OCI-LY7 (cell line): Measurements from ENCODE around the gene TLR5. TPM values are rescaled to one million over a fixed set of nuclear protein-coding genes. Genes with fewer than 3 reads are reported as not detected.

ENCODE experiments used
- BruUV-seq: library from RNA; stranded (reverse); fragments of 400-500 nt; replicated peaks from 2 replicates; lab custom pipeline; 2021; lab: Mats Ljungman, UMichigan
- CTCF ChIA-PET: fragments of 300-600 bp; sonication (Branson Sonifier 250); formaldehyde crosslinking; loops from one replicate; lab custom pipeline; 2022; ENCODE audit warnings: antibody characterized with exemption; ENCODE audit not compliant: unreplicated experiment; lab: Charles Lee
- POLR2A ChIA-PET: fragments of 300-600 bp; sonication (Branson Sonifier 250); formaldehyde crosslinking; loops from one replicate; lab custom pipeline; 2022; ENCODE audit warnings: antibody characterized with exemption; lab: Charles Lee
- DNase-seq: peaks from one replicate; pipeline ENCODE4 v3.0.0-alpha.2; 2015; ENCODE audit warnings: low spot score
- H2AFZ ChIP-seq: fragments of 200-600 bp; sonication (generic), shearing (Covaris generic); 2 replicates; pipeline ENCODE4 v1.6.1; 2014; ENCODE audit warnings: mild to moderate bottlenecking, antibody characterized with exemption, low read length, moderate library complexity
- H3K27ac ChIP-seq: fragments of 200-600 bp; sonication (generic); 2 replicates; pipeline ENCODE4 v1.5.1; 2014; ENCODE audit warnings: mixed run types, low read depth, mild to moderate bottlenecking, moderate library complexity, low read length, inconsistent platforms; ENCODE audit not compliant: poor library complexity, severe bottlenecking
- H3K36me3 ChIP-seq: fragments of 200-600 bp; sonication (generic); 2 replicates; pipeline ENCODE4 v1.6.1; 2014; ENCODE audit warnings: mild to moderate bottlenecking, antibody characterized with exemption, low read length, moderate library complexity, mixed read lengths; ENCODE audit not compliant: insufficient read depth
- H3K4me1 ChIP-seq: fragments of 200-600 bp; sonication (generic); 2 replicates; pipeline ENCODE4 v1.5.1; 2014; ENCODE audit warnings: mild to moderate bottlenecking, low read length; ENCODE audit not compliant: insufficient read depth, poor library complexity, severe bottlenecking
- H3K4me2 ChIP-seq: fragments of 200-600 bp; sonication (generic); 2 replicates; pipeline ENCODE4 v1.6.1; 2014; ENCODE audit warnings: mild to moderate bottlenecking, low read length
- H3K4me3 ChIP-seq: fragments of 200-600 bp; sonication (generic); 2 replicates; pipeline ENCODE4 v1.5.1; 2014; ENCODE audit warnings: mild to moderate bottlenecking, low read depth, low read length; ENCODE audit not compliant: poor library complexity, severe bottlenecking
- H3K79me2 ChIP-seq: fragments of 200-600 bp; sonication (generic); 2 replicates; pipeline ENCODE4 v1.6.1; 2016; ENCODE audit warnings: low read depth, mild to moderate bottlenecking, low read length, moderate library complexity, mixed read lengths; ENCODE audit not compliant: insufficient read depth
- H3K9me2 ChIP-seq: fragments of 200-600 bp; sonication (generic); 2 replicates; pipeline ENCODE4 v1.6.1; 2016; ENCODE audit warnings: mild to moderate bottlenecking, low read length, mixed read lengths; ENCODE audit not compliant: insufficient read depth
- H3K9me3 ChIP-seq: fragments of 200-600 bp; sonication (generic); 2 replicates; pipeline ENCODE4 v1.6.1; 2014; ENCODE audit warnings: mild to moderate bottlenecking, mixed run types, low read length, mixed read lengths
- H4K20me1 ChIP-seq: fragments of 200-600 bp; sonication (generic); 2 replicates; pipeline ENCODE4 v1.6.1; 2014; ENCODE audit warnings: mild to moderate bottlenecking, antibody characterized with exemption, low read length, moderate library complexity, mixed read lengths; ENCODE audit not compliant: insufficient read depth
- CTCF ChIP-seq: fragments of 200-600 bp; sonication (generic); conservative IDR thresholded peaks from 2 replicates; pipeline ENCODE4 v1.5.1; 2014; ENCODE audit warnings: mild to moderate bottlenecking, antibody characterized with exemption, low read length, moderate library complexity, mixed read lengths
- EZH2phosphoT487 ChIP-seq: fragments of 200-600 bp; sonication (generic); IDR thresholded peaks from 2 replicates; pipeline ENCODE4 v1.6.1; 2018; ENCODE audit warnings: low read depth, borderline replicate concordance, mild to moderate bottlenecking, mixed run types, antibody characterized with exemption, low read length, moderate library complexity, mixed read lengths
- intact Hi-C: fragments of 100-400 bp; cut with micrococcal nuclease; formaldehyde crosslinking; loops from one replicate; pipeline ENCODE4 v1.10.0; 2022; ENCODE audit not compliant: unreplicated experiment
- total RNA-seq, 2 experiments: library from RNA; depleted of rRNA in 1 of 2; stranded (reverse); fragments of >200 nt in 1 of 2; shearing (Covaris generic) in 1 of 2; gene quantifications; 2 replicates each; pipeline ENCODE4 v1.2.3, GENCODE V29; 2014 to 2022

TLR5 gene
- total RNA-seq, 2 experiments from 2014 or later: not detected

GRCh38 chr1:223161321-223161720, 18.3 kb upstream of the TLR5 start:
- Histone ChIP-seq H3K9me3 (no peaks in the 10 kb centered on the region), H3K9me2 (no peaks in the 10 kb centered on the region), H3K79me2 (no peaks in the 10 kb centered on the region), H3K36me3 (no peaks in the 10 kb centered on the region), H4K20me1 (no peaks in the 10 kb centered on the region), H3K4me2 (no peak overlapping the region), H2AFZ (no peak overlapping the region), H3K4me1 (no peaks in the 10 kb centered on the region), H3K4me3 (no peak overlapping the region), H3K27ac (no peak overlapping the region)
- intact Hi-C loops: no loop called here
- no peak for TF ChIP-seq CTCF
- TF ChIP-seq EZH2phosphoT487: no peak
- CTCF ChIA-PET: no interaction called here
- POLR2A ChIA-PET: no interaction called here
- DNase-seq: no peak
- no TSS peak for BruUV-seq

GRCh38 chr1:223156343-223156742, 13.3 kb upstream of the TLR5 start:
- no peaks in the 10 kb centered on the region for H3K9me3 ChIP-seq
- no peaks in the 10 kb centered on the region for H3K79me2 ChIP-seq
- no peak overlapping the region for H3K27ac ChIP-seq
- no TSS peak for BruUV-seq
- H2AFZ ChIP-seq: no peak overlapping the region
- H3K4me1 ChIP-seq: no peaks in the 10 kb centered on the region
- H3K9me2 ChIP-seq: no peaks in the 10 kb centered on the region
- CTCF ChIA-PET: no interaction called here
- H3K4me3 ChIP-seq: no peak overlapping the region
- DNase-seq: no peak
- no peaks in the 10 kb centered on the region for H4K20me1 ChIP-seq
- H3K4me2 ChIP-seq: no peak overlapping the region
- POLR2A ChIA-PET: interaction anchor here (0.9 kb wide), 1 partner anchor 227 kb away, joined by 3 read pairs; no protein-coding TSS in a partner anchor
- no peaks in the 10 kb centered on the region for H3K36me3 ChIP-seq
- TF ChIP-seq CTCF (no peak), EZH2phosphoT487 (no peak)
- intact Hi-C loops: no loop called here

GRCh38 chr1:223155153-223155552, 12.1 kb upstream of the TLR5 start:
- BruUV-seq: no TSS peak
- intact Hi-C loops: no loop called here
- ChIA-PET POLR2A (no interaction called here), CTCF (no interaction called here)
- Histone ChIP-seq H3K36me3 (no peaks in the 10 kb centered on the region), H3K9me3 (no peaks in the 10 kb centered on the region), H3K4me3 (no peak overlapping the region), H2AFZ (no peak overlapping the region), H4K20me1 (no peaks in the 10 kb centered on the region), H3K4me2 (no peak overlapping the region), H3K79me2 (no peaks in the 10 kb centered on the region), H3K27ac (no peak overlapping the region), H3K9me2 (no peaks in the 10 kb centered on the region), H3K4me1 (no peaks in the 10 kb centered on the region)
- DNase-seq: no peak
- no peak for TF ChIP-seq CTCF
- TF ChIP-seq EZH2phosphoT487: no peak
